ENCODE data around the gene STXBP1.

The STXBP1 gene

GRCh38 chr9:127660886-127661741 lies 49.0 kb downstream of the STXBP1 start:
- no peak for DNase-seq

GRCh38 chr9:127662617-127663016 lies 50.5 kb downstream of the STXBP1 start:
- no peak for DNase-seq

GRCh38 chr9:127664324-127664677 lies 52.2 kb downstream of the STXBP1 start:
- no peak for DNase-seq

GRCh38 chr9:127664678-127665507 lies 52.8 kb downstream of the STXBP1 start:
- no peak for DNase-seq

GRCh38 chr9:127667127-127667844 lies 55.2 kb downstream of the STXBP1 start:
- DNase-seq: no peak

- DNase-seq: no peak
Measured at GRCh38 chr9:127667906-127668305, 55.8 kb downstream of the STXBP1 start.

DNA sequence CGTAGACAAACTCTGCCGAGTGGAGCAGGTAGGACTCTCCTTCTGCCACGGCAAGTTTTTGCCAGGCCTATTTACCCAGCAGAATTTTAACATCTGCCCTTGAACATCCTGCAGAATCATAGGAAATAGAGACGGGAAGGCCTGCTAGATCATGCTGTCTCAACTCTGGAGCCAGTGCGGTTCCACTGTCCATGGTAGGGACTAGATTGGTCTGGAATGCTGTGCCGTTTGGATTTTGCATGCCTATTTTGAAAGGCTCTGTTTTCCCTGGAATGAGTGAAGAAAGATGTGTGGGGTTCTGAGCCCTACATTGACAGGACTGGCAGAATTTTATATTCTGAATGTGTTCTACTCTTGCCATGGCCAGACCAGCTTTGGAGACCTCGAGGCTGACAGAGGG lies 61.2 kb downstream of the STXBP1 start:
- DNase-seq: no peak

GRCh38 chr9:127676638-127677037 lies 64.6 kb downstream of the STXBP1 start:
- no peak for DNase-seq

- no peak for DNase-seq
Measured at GRCh38 chr9:127679506-127679905, 67.4 kb downstream of the STXBP1 start.

DNA sequence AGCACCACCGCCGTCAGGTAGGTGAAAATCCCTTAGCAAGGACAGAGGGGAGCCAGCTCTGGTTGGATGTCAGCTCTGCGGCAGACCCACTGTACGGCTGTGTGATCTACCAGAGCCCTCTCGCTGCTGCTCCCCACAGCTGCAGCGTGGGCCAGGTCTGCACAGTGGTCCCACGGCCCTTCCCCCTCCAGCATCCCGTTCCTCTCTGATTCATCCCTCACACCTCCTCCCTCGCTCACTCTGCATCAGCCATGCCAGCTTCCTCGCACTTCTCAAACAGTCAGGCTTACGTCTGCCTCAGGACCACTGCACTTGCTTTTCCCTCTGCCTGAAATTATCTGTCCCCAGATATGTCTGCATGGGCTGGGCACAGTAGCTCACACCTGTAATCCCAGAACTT lies 68.1 kb downstream of the STXBP1 start:
- no peak for DNase-seq

- no peak for DNase-seq
Measured at GRCh38 chr9:127680846-127681245, 68.8 kb downstream of the STXBP1 start.

- no peak for DNase-seq
Measured at GRCh38 chr9:127682351-127683136, 70.5 kb downstream of the STXBP1 start.

DNA sequence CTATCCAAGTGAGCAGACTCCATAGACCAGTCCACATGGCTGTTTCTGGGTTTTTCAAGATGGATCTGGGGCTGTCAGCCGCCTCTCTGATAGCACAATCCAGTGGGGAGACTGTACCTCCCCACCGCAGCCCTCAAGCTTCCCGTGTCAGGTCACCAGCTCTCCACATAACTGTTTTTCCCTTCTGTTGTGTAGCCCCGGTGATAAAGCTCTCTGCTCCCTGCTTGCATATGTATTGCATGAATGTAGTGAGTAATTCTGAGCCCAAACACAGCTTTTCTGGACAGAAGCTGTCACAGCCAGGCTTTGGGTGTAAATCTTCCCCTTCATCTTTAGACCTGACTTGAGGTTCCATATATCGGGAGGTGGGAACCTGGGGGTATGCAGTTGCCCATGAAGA lies 71.6 kb downstream of the STXBP1 start:
- DNase-seq: no peak

GRCh38 chr9:127684576-127684975 lies 72.5 kb downstream of the STXBP1 start:
- DNase-seq: no peak

DNA sequence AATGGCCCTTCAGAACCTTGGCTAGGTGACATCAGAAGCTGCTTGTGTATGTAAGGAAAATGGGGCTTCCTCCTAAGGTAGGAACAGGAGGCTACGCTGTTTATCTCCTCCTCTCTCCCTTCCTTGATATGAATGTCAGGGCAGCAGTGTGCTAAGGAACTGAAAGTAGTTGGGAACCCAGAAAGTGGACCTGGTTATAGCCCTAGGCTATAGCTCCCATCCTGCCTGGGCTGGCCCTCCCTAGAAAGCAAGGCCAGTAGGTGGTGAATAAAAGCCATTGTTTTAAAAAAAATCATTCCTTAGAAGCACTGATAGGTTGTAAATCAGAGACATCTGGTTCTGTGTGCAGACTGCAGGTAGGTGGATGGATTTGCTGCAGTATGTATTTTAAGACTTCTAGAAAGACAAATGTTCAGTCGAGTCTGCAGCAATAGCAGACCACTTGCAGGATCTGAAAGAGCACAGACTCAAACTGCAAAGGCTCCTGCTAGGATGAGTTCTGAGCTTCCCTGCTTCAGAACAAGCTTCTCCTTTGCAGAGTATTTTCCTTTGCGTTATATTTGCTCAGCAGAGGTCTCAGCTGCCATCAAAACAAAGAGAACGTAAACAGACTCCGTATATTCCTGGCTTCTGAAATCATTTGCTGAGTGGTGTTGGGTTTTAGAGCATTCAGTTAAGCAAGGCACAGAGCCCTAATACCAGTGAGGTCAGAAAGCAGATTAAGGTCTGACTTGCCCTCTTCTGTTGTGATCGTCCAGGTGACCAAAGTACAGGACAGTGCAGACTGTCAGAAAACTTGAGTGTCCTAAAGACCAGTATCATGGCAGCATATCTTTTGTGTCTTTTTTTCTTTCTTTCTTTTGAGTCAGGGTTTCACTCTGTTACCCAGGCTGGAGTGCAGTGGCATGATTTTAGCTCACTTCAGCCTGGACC lies 74.7 kb downstream of the STXBP1 start:
- no peak for DNase-seq

GRCh38 chr9:127689329-127690000 lies 77.4 kb downstream of the STXBP1 start:
- no peak for DNase-seq

- no peak for DNase-seq
Measured at GRCh38 chr9:127690735-127691134, 78.7 kb downstream of the STXBP1 start.

- DNase-seq: no peak
Measured at GRCh38 chr9:127692071-127692470, 80.0 kb downstream of the STXBP1 start.

- DNase-seq: no peak
Measured at GRCh38 chr9:127693143-127693542, 81.1 kb downstream of the STXBP1 start.

DNA sequence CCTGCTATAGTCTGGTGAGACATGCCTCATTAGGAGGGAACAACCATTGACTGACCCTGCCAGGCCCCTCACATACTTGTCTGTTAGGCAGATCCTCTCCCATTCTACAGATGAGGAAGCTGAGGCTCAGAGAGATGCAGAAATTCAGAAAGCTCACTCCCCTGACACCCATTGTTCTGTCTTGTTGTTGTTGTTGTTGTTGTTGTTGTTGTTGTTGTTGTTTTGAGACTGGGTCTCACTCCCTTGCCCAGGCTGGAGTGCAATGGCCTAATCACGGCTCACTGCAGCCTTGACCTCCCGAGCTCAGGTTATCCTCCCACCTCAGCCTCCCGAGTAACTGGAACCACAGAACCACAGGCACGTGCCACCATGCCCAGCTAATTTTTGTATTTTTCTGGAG lies 81.6 kb downstream of the STXBP1 start:
- DNase-seq: no peak

All from SIG-M5 (cell line).